Trophoblast cell (in vitro differentiated cells and primary cell): ENCODE results near the gene GFM2.
"Not testable (repeated sequence)": the region's sequence is repeated elsewhere in the genome, so short reads cannot be mapped to it uniquely, and the experiment has no call there.

Experiments used
- DNase-seq, 2 donors: peaks; one replicate each; pipeline ENCODE4 v3.0.0-alpha.2; 2016
- H2AFZ ChIP-seq: 2 replicates; pipeline ENCODE4 v1.6.1; 2013; ENCODE audit warnings: low read length, moderate library complexity, mild to moderate bottlenecking; ENCODE audit not compliant: insufficient read depth, poor library complexity
- H2AK5ac ChIP-seq: 2 replicates; pipeline ENCODE4 v1.6.1; 2013; ENCODE audit warnings: mild to moderate bottlenecking, low read length
- H2BK120ac ChIP-seq: 2 replicates; pipeline ENCODE4 v1.6.1; 2013; ENCODE audit warnings: low read length, mild to moderate bottlenecking, moderate library complexity; ENCODE audit not compliant: insufficient read depth, poor library complexity
- H2BK12ac ChIP-seq: 2 replicates; pipeline ENCODE4 v1.6.1; 2013; ENCODE audit warnings: mild to moderate bottlenecking, low read length, moderate library complexity
- H2BK5ac ChIP-seq: 2 replicates; pipeline ENCODE4 v1.6.1; 2013; ENCODE audit warnings: low read length, low read depth, moderate library complexity, mild to moderate bottlenecking; ENCODE audit not compliant: poor library complexity
- H3K14ac ChIP-seq: 2 replicates; pipeline ENCODE4 v1.6.1; 2013; ENCODE audit warnings: mild to moderate bottlenecking, low read length
- H3K18ac ChIP-seq: 2 replicates; pipeline ENCODE4 v1.6.1; 2013; ENCODE audit warnings: mild to moderate bottlenecking, low read length
- H3K23ac ChIP-seq: 2 replicates; pipeline ENCODE4 v1.6.1; 2013; ENCODE audit warnings: low read length
- H3K27ac ChIP-seq: 2 replicates; pipeline ENCODE4 v1.5.1; 2013; ENCODE audit warnings: low read depth, mild to moderate bottlenecking, inconsistent platforms, low read length, moderate library complexity
- H3K27me3 ChIP-seq: 2 replicates; pipeline ENCODE4 v1.6.1; 2013; ENCODE audit warnings: inconsistent platforms, mild to moderate bottlenecking, low read length, moderate library complexity; ENCODE audit not compliant: insufficient read depth
- H3K36me3 ChIP-seq, 2 experiments: 1 replicate in 1 of 2; 2 replicates in 1 of 2; pipeline ENCODE4 v1.6.1; 2013; ENCODE audit warnings: low read length in 2 of 2, mild to moderate bottlenecking in 2 of 2, moderate library complexity in 1 of 2; ENCODE audit not compliant: insufficient read depth in 2 of 2, control insufficient read depth in 1 of 2
- H3K4ac ChIP-seq: 2 replicates; pipeline ENCODE4 v1.6.1; 2013; ENCODE audit warnings: low read depth, mild to moderate bottlenecking, low read length, moderate library complexity
- H3K4me1 ChIP-seq, 2 experiments: 1 replicate in 1 of 2; 2 replicates in 1 of 2; pipeline ENCODE4 v1.6.1; 2013; ENCODE audit warnings: low read length in 2 of 2, mild to moderate bottlenecking in 2 of 2, moderate library complexity in 1 of 2; ENCODE audit not compliant: insufficient read depth in 2 of 2, control insufficient read depth in 1 of 2
- H3K4me2 ChIP-seq: 2 replicates; pipeline ENCODE4 v1.6.1; 2013; ENCODE audit warnings: inconsistent platforms, mild to moderate bottlenecking, low read length, moderate library complexity
- H3K4me3 ChIP-seq: 2 replicates; pipeline ENCODE4 v1.5.1; 2013; ENCODE audit warnings: mild to moderate bottlenecking, low read depth, low read length, inconsistent platforms
- H3K79me1 ChIP-seq: one replicate; pipeline ENCODE4 v1.6.1; 2013; ENCODE audit warnings: low read length
- H3K79me2 ChIP-seq: 2 replicates; pipeline ENCODE4 v1.6.1; 2013; ENCODE audit warnings: low read length, mild to moderate bottlenecking; ENCODE audit not compliant: control insufficient read depth, insufficient read depth, poor library complexity
- H3K9ac ChIP-seq: 2 replicates; pipeline ENCODE4 v1.6.1; 2013; ENCODE audit warnings: mild to moderate bottlenecking, low read length
- H3K9me3 ChIP-seq: 2 replicates; pipeline ENCODE4 v1.6.1; 2013; ENCODE audit warnings: low read depth, mild to moderate bottlenecking, control low read depth, inconsistent platforms, low read length; ENCODE audit not compliant: insufficient read depth
- H4K12ac ChIP-seq: 2 replicates; pipeline ENCODE4 v1.6.1; 2013; ENCODE audit warnings: low read depth, mild to moderate bottlenecking, low read length, moderate library complexity
- H4K8ac ChIP-seq: 2 replicates; pipeline ENCODE4 v1.6.1; 2013; ENCODE audit warnings: low read depth, mild to moderate bottlenecking, low read length, moderate library complexity
- H4K91ac ChIP-seq: one replicate; pipeline ENCODE4 v1.6.1; 2013; ENCODE audit warnings: low read depth, mild to moderate bottlenecking, low read length, moderate library complexity
- WGBS: extraction: QIAGEN DNeasy Blood & Tissue Kit; methylation state at CpG from one replicate; pipeline ENCODE4 v1.1.7; 2013; ENCODE audit warnings: missing lambda C conversion rate; ENCODE audit not compliant: insufficient read length, insufficient coverage; ENCODE audit errors: extremely low coverage; 5-methylcytosine and 5-hydroxymethylcytosine counted together

GFM2 gene

GRCh38 chr5:74761241-74761640 is 5.7 kb downstream of the GFM2 start:
- H3K4me1 ChIP-seq, result peaks cover 5% of the 10 kb centered on the region in 2 experiments
- H4K8ac ChIP-seq, result no peak overlapping the region
- no peak for DNase-seq
- peaks cover 3% of the 10 kb centered on the region for H3K79me2 ChIP-seq
- H3K27ac ChIP-seq, result no peak overlapping the region
- no peak overlapping the region for H2BK12ac ChIP-seq
- H3K23ac ChIP-seq, result no peak overlapping the region
- no peaks in the 10 kb centered on the region for H3K9me3 ChIP-seq
- no peak overlapping the region for H2BK120ac ChIP-seq
- H3K18ac ChIP-seq, result no peak overlapping the region
- H3K79me1 ChIP-seq, result no peaks in the 10 kb centered on the region
- H3K27me3 ChIP-seq, result no peaks in the 10 kb centered on the region
- no CpG with 5 or more reads among the region's 1 CpG for WGBS
- peaks cover 5 to 10% of the 10 kb centered on the region in 2 experiments for H3K36me3 ChIP-seq
- H4K12ac ChIP-seq, result no peak overlapping the region
- H4K91ac ChIP-seq, result no peak overlapping the region
- no peak overlapping the region for H2AFZ ChIP-seq
- H2BK5ac ChIP-seq, result no peak overlapping the region
- H3K9ac ChIP-seq, result no peak overlapping the region
- H3K4me2 ChIP-seq, result no peak overlapping the region
- no peak overlapping the region for H3K4me3 ChIP-seq
- no peak overlapping the region for H3K14ac ChIP-seq
- H2AK5ac ChIP-seq, result no peak overlapping the region
- no peak overlapping the region for H3K4ac ChIP-seq

GRCh38 chr5:74748742-74749141 is 18.2 kb downstream of the GFM2 start:
- not testable (repeated sequence) for H3K27me3 ChIP-seq, H3K9me3 ChIP-seq, H3K4me3 ChIP-seq, H3K23ac ChIP-seq, H3K79me2 ChIP-seq, H3K4ac ChIP-seq, H2AFZ ChIP-seq, H3K9ac ChIP-seq, H3K79me1 ChIP-seq, DNase-seq, H3K4me2 ChIP-seq, H2AK5ac ChIP-seq, H2BK12ac ChIP-seq, H2BK120ac ChIP-seq, H4K8ac ChIP-seq, H4K91ac ChIP-seq, H2BK5ac ChIP-seq, H4K12ac ChIP-seq, H3K14ac ChIP-seq, H3K27ac ChIP-seq, H3K4me1 ChIP-seq, H3K18ac ChIP-seq, H3K36me3 ChIP-seq
- WGBS, result no CpG with 5 or more reads among the region's 4 CpGs

GRCh38 chr5:74738406-74738805 is 28.5 kb downstream of the GFM2 start:
- no peak overlapping the region for H3K27ac ChIP-seq
- no CpG with 5 or more reads among the region's 4 CpGs for WGBS

GRCh38 chr5:74736759-74737158 is 30.2 kb downstream of the GFM2 start:
- peaks cover 2 to 7% of the 10 kb centered on the region in 2 experiments for H3K36me3 ChIP-seq
- H3K14ac ChIP-seq, result no peak overlapping the region
- no peak overlapping the region for H3K4ac ChIP-seq
- no peaks in the 10 kb centered on the region for H3K9me3 ChIP-seq
- H4K8ac ChIP-seq, result no peak overlapping the region
- no peak overlapping the region for H2AK5ac ChIP-seq
- H3K4me1 ChIP-seq, result no peaks in the 10 kb centered on the region
- no peak overlapping the region for H2BK120ac ChIP-seq
- H3K4me3 ChIP-seq, result no peak overlapping the region
- no peak overlapping the region for H2BK12ac ChIP-seq
- no peak overlapping the region for H3K18ac ChIP-seq
- no peaks in the 10 kb centered on the region for H3K27me3 ChIP-seq
- no peaks in the 10 kb centered on the region for H3K79me2 ChIP-seq
- H3K4me2 ChIP-seq, result no peak overlapping the region
- no peak overlapping the region for H2AFZ ChIP-seq
- no peak overlapping the region for H2BK5ac ChIP-seq
- no peak overlapping the region for H4K12ac ChIP-seq
- H3K23ac ChIP-seq, result no peak overlapping the region
- no peak overlapping the region for H3K9ac ChIP-seq
- no peak overlapping the region for H3K27ac ChIP-seq
- no peak overlapping the region for H4K91ac ChIP-seq
- no CpG with 5 or more reads among the region's 6 CpGs for WGBS
- DNase-seq, result no peak
- no peaks in the 10 kb centered on the region for H3K79me1 ChIP-seq

More at GRCh38 chr5:74738406-74738805, 28.5 kb downstream of the GFM2 start:
- no peak overlapping the region for H3K14ac ChIP-seq
- no peaks in the 10 kb centered on the region for H3K4me1 ChIP-seq
- no peak overlapping the region for H4K12ac ChIP-seq
- no peak overlapping the region for H2BK120ac ChIP-seq
- no peak overlapping the region for H3K23ac ChIP-seq
- no peaks in the 10 kb centered on the region for H3K79me1 ChIP-seq
- no peak overlapping the region for H4K91ac ChIP-seq
- H4K8ac ChIP-seq, result no peak overlapping the region
- no peaks in the 10 kb centered on the region for H3K27me3 ChIP-seq
- H3K4me2 ChIP-seq, result no peak overlapping the region
- no peaks in the 10 kb centered on the region for H3K9me3 ChIP-seq
- H3K18ac ChIP-seq, result no peak overlapping the region
- H3K4me3 ChIP-seq, result no peak overlapping the region
- H3K79me2 ChIP-seq, result no peaks in the 10 kb centered on the region
- H3K9ac ChIP-seq, result no peak overlapping the region
- no peak overlapping the region for H2BK5ac ChIP-seq
- no peak overlapping the region for H3K4ac ChIP-seq
- H2AK5ac ChIP-seq, result no peak overlapping the region
- no peak overlapping the region for H2BK12ac ChIP-seq
- H2AFZ ChIP-seq, result no peak overlapping the region
- DNase-seq, result no peak
- H3K36me3 ChIP-seq, result peaks cover 2 to 7% of the 10 kb centered on the region in 2 experiments
